Spleen (tissue), 11 donors: ENCODE measurements around the gene CUL9. TPM values are rescaled to one million over a fixed set of nuclear protein-coding genes. Genes with fewer than 3 reads are reported as not detected.
A peak's percentile ranks its signal among the peaks of the same experiment; 100 is the strongest.

Experiments
- DNase-seq: peaks from one replicate; pipeline ENCODE4 v3.0.0-alpha.2; 2020
- H3K27ac ChIP-seq, 8 donors: fragments of 200-600 bp; sonication (generic) in 7 of 8; 1 replicate in 4 of 8; 2 replicates in 4 of 8; pipeline versions ENCODE4 v1.5.0 to v1.8.0; 2016 to 2021; ENCODE audit warnings: inconsistent platforms in 4 of 8, mild to moderate bottlenecking in 4 of 8, moderate library complexity in 1 of 8
- H3K27me3 ChIP-seq, 7 donors: fragments of 200-600 bp; sonication (generic) in 6 of 7; replicated peaks in 1 of 7; 1 replicate in 4 of 7; 2 replicates in 3 of 7; pipeline versions ENCODE4 v1.5.0 to v1.8.0; 2016 to 2021; ENCODE audit warnings: inconsistent platforms in 3 of 7, mild to moderate bottlenecking in 1 of 7
- H3K36me3 ChIP-seq, 6 donors: fragments of 200-600 bp; sonication (generic) in 5 of 6; 1 replicate in 4 of 6; 2 replicates in 2 of 6; pipeline versions ENCODE4 v1.5.0 to v1.8.0; 2016 to 2021; ENCODE audit warnings: inconsistent platforms in 2 of 6
- H3K4me1 ChIP-seq, 6 donors: fragments of 200-600 bp; sonication (generic) in 5 of 6; 1 replicate in 3 of 6; 2 replicates in 3 of 6; pipeline versions ENCODE4 v1.5.0 to v1.8.0; 2016 to 2021; ENCODE audit warnings: inconsistent platforms in 3 of 6
- H3K4me3 ChIP-seq, 8 donors: fragments of 200-600 bp; sonication (generic) in 7 of 8; 1 replicate in 4 of 8; 2 replicates in 4 of 8; pipeline versions ENCODE4 v1.5.0 to v1.8.0; 2016 to 2021; ENCODE audit warnings: inconsistent platforms in 4 of 8, mild to moderate bottlenecking in 4 of 8, moderate library complexity in 2 of 8
- H3K9me3 ChIP-seq, 8 donors: fragments of 200-600 bp; sonication (generic) in 7 of 8; 1 replicate in 4 of 8; 2 replicates in 4 of 8; pipeline versions ENCODE4 v1.5.0 to v1.8.0; 2016 to 2021; ENCODE audit warnings: inconsistent platforms in 4 of 8
- POLR2A ChIP-seq, 3 donors: fragments of 450-650 bp; IDR thresholded peaks; one replicate each; pipeline ENCODE4 v1.5.1; 2017; ENCODE audit warnings: antibody characterized with exemption in 3 of 3, mild to moderate bottlenecking in 1 of 3
- POLR2AphosphoS5 ChIP-seq, 3 donors: sonication (generic); formaldehyde crosslinking; IDR thresholded peaks; one replicate each; pipeline ENCODE4 v1.5.1; 2017; ENCODE audit warnings: antibody characterized with exemption in 3 of 3
- WGBS, 5 donors: extraction: QIAGEN DNeasy Blood & Tissue Kit in 3 of 5; methylation state at CpG; one replicate each; pipeline versions ENCODE4 v1.1.5 to v1.1.7; 2013 to 2018; 5-methylcytosine and 5-hydroxymethylcytosine counted together
- intact Hi-C: fragments of 100-400 bp; cut with DNase I; formaldehyde crosslinking; loops from one replicate; pipeline ENCODE4 v1.15.0; 2023; ENCODE audit warnings: low total_unique reads
- polyA plus RNA-seq, 3 donors: library from polyadenylated mRNA; stranded (reverse); fragments of 200-250 nt; gene quantifications; one replicate each; pipeline ENCODE4 v1.2.1, GENCODE V29; 2013
- total RNA-seq, 7 donors: library from RNA; depleted of rRNA in 3 of 7; stranded (reverse); fragments of >200 nt in 3 of 7; fragmentation: NEBNext Ultra II Directional in 4 of 7; extraction: Animal tissue kit (Norgen Biotek cat#: 25700) in 4 of 7; gene quantifications; one replicate each; pipeline versions ENCODE4 v1.1.0 to v1.2.1, GENCODE V29; 2016 to 2021
- TF ChIP-seq, protein P1 (sequence below), 11 experiments: fragments of 200-600 bp in 7 of 11; fragments of 450-650 bp in 4 of 11; sonication (generic) in 4 of 11; IDR thresholded peaks in 8 of 11; conservative IDR thresholded peaks in 3 of 11; 1 replicate in 7 of 11; 2 replicates in 4 of 11; pipeline versions ENCODE4 v1.4.0 to v1.8.0; 2016 to 2021; ENCODE audit warnings: antibody characterized with exemption in 11 of 11, inconsistent platforms in 4 of 11, mild to moderate bottlenecking in 1 of 11
- donor health status: healthy with polysubstance abuse.
- donor health status: DM: no; HTN: no; CAD: no; lungs with moderate emphysema.
- donor health status: DM: no; HTN: no; CAD: no.
- donor health status: Bipolar disorder and iron deficiency.
- donor health status: healthy.
- donor health status: DM: no; HTN: no; CAD: no.
- donor health status: DM: yes; HTN: yes; CAD: no.

CUL9 gene
- total and polyA plus RNA-seq, 10 donors = 50.4 to 145 (median 69.1) TPM

- Histone ChIP-seq H3K27me3 (no peaks in the 10 kb centered on the region), H3K4me3 (no peak overlapping the region), H3K27ac (peak overlapping the region in 6 of 8 donors; percentile 46 to 90 (median 86)), H3K9me3 (no peaks in the 10 kb centered on the region), H3K36me3 (peaks cover 0 to 73% (median 19%) of the 10 kb centered on the region in 6 donors), H3K4me1 (peaks cover 14 to 78% (median 35%) of the 10 kb centered on the region in 6 donors)
- peak in 1 of 3 donors; percentile 37 for TF ChIP-seq POLR2AphosphoS5 (IDR thresholded peaks at IDR 0.05)
- TF ChIP-seq, protein P1, sequence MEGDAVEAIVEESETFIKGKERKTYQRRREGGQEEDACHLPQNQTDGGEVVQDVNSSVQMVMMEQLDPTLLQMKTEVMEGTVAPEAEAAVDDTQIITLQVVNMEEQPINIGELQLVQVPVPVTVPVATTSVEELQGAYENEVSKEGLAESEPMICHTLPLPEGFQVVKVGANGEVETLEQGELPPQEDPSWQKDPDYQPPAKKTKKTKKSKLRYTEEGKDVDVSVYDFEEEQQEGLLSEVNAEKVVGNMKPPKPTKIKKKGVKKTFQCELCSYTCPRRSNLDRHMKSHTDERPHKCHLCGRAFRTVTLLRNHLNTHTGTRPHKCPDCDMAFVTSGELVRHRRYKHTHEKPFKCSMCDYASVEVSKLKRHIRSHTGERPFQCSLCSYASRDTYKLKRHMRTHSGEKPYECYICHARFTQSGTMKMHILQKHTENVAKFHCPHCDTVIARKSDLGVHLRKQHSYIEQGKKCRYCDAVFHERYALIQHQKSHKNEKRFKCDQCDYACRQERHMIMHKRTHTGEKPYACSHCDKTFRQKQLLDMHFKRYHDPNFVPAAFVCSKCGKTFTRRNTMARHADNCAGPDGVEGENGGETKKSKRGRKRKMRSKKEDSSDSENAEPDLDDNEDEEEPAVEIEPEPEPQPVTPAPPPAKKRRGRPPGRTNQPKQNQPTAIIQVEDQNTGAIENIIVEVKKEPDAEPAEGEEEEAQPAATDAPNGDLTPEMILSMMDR (IDR thresholded peaks at IDR 0.05 in 8 of 11, conservative IDR thresholded peaks at IDR 0.05 in 3 of 11) = no peak
- TF ChIP-seq POLR2A (IDR thresholded peaks at IDR 0.05) = no peak
- intact Hi-C loops = no loop called here
- DNase-seq = no peak
- 88 to 94% (median 92%) methylated on average over 12 to 14 of the region's 14 CpGs for WGBS, 5 donors
Observed at GRCh38 chr6:43223175-43223574, 41.2 kb downstream of the CUL9 start.

DNA sequence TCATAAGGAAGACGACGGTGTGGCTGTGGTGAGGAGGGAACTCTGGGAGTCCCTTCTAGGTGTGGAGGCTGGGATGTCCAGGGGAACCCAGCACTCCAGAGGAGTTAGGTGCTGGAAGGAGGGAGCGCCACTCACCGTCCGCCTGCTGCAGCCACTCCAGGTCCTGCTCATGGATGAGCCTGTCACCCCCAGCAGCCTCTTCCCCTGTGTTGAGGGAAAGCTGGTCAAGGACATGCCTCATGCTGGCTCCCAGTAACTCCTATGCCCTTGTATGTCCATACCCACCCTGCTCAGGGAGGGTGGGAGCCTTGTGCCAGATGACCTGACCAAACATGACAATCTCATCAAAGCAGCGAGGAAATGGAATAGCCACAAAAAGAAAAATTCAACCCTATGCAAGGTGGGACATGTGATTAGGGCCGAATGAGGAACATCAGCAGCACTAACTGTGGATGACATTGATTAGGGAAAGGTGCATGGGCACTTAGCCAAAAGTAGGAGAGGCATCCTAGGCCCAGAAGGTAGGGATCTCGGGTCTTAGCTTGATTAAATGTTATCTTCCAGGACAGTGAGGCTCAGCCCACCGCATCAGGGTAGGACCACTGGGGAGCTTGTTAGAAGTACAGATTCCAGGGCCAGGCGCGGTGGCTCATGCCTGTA lies 44.3 kb downstream of the CUL9 start:
- no peak overlapping the region for H3K4me3 ChIP-seq
- no peaks in the 10 kb centered on the region for H3K9me3 ChIP-seq
- H3K27ac ChIP-seq = peak overlapping the region in 5 of 8 donors; percentile 7 to 90 (median 87)
- peaks cover 0 to 43% (median 8%) of the 10 kb centered on the region in 6 donors for H3K36me3 ChIP-seq
- no peak for DNase-seq
- peaks cover 16 to 86% (median 50%) of the 10 kb centered on the region in 6 donors for H3K4me1 ChIP-seq
- WGBS, 5 donors = 84 to 91% (median 89%) methylated on average over 6 to 11 of the region's 11 CpGs
- H3K27me3 ChIP-seq = no peaks in the 10 kb centered on the region
- intact Hi-C loops = no loop called here
- TF ChIP-seq POLR2A (IDR thresholded peaks at IDR 0.05) (no peak), POLR2AphosphoS5 (IDR thresholded peaks at IDR 0.05) (no peak)
- TF ChIP-seq, protein P1 (IDR thresholded peaks at IDR 0.05 in 8 of 11, conservative IDR thresholded peaks at IDR 0.05 in 3 of 11) = no peak

DNA sequence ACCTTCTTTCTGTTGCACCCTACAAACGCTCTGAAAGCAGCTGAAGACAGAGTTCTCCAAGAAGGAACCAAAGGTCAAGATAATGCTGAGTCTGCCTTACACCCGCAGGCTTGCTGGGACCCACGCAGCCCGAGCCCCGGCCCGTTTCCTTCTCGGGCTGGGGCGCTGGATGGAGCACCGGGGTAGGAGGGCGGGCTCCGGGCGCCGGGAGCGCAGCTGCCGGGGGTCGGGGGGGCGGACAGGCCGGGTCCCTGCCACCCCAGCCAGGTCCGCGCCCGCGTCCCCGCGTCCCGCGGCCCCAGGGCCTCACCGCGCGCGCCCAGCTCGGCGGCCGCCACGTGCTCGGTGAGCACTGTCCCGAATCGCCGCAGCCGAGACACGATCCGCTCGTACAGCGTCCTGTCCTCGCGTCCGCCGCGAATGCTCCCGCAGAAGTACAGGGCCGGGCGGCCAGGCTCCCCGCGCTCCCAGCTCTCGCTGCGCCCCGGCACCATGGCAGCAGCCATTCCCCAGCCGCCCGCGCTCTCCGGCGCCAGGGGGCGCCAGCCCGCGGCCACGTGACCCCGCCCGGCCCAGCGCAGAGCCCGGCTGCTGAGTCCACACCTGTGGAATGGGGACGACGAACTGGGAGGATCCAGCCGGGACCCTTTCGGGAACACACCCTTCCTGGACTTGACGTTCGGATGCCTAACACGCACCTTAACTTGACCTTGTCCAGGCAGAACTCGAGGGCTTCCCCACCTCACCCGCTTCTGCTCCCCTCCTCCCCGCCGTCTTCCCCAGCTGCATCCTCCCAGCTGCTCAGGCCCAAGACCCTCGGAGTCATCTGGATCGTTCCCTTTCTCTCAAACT lies 47.2 kb downstream of the CUL9 start, which contains the start of gene DNPH1:
Gene DNPH1 (minus strand): TSS at position 531 of the 852 bp plus-strand sequence. CDS start 25 bp downstream, at position 506.
- Histone ChIP-seq H3K4me1 (peaks cover 14 to 58% (median 36%) of the 10 kb centered on the region in 6 donors), H3K27ac (peak within 1 kb of the TSS; percentile 48 to 85 (median 80)), H3K4me3 (peak within 1 kb of the TSS; percentile 55 to 77 (median 64)), H3K27me3 (no peaks in the 10 kb centered on the region), H3K36me3 (peaks cover 0 to 14% (median 0%) of the 10 kb centered on the region in 6 donors), H3K9me3 (no peaks in the 10 kb centered on the region)
- intact Hi-C loops = no loop called here
- WGBS, 5 donors = 2 to 6% (median 2%) methylated on average over 24 to 82 of the region's 82 CpGs
- TF ChIP-seq POLR2AphosphoS5 (IDR thresholded peaks at IDR 0.05) = peak; percentile 54 to 77 (median 76)
- TF ChIP-seq, protein P1 (IDR thresholded peaks at IDR 0.05 in 8 of 11, conservative IDR thresholded peaks at IDR 0.05 in 3 of 11) = peak; percentile 46 to 99 (median 94)
- TF ChIP-seq POLR2A (IDR thresholded peaks at IDR 0.05) = no peak
- DNase-seq = peak; percentile 95
